Stimulated activated naive CD8-positive, alpha-beta T cell treated with anti-CD3 and anti-CD28 coated beads, Interleukin-15, Interleukin-2, amounts not matched to agents 100 ng/mL and 50 ng/mL, for 24 hours (primary cell): ENCODE results near the gene IGSF21.

Experiments used
- H3K27ac Mint-ChIP-seq: one replicate; pipeline ENCODE4 v1.8.0; 2021; ENCODE audit warnings: mild to moderate bottlenecking, mixed read lengths
- H3K27me3 Mint-ChIP-seq: one replicate; pipeline ENCODE4 v1.8.0; 2021; ENCODE audit warnings: mixed read lengths
- H3K36me3 Mint-ChIP-seq: one replicate; pipeline ENCODE4 v1.8.0; 2021; ENCODE audit warnings: low read depth, mixed read lengths
- H3K4me1 Mint-ChIP-seq: one replicate; pipeline ENCODE4 v1.8.0; 2021; ENCODE audit warnings: low read depth, mixed read lengths
- H3K4me3 Mint-ChIP-seq: one replicate; pipeline ENCODE4 v1.8.0; 2021; ENCODE audit warnings: mild to moderate bottlenecking, mixed read lengths
- H3K9me3 Mint-ChIP-seq: one replicate; pipeline ENCODE4 v1.8.0; 2021; ENCODE audit warnings: mixed read lengths

Gene IGSF21

DNA sequence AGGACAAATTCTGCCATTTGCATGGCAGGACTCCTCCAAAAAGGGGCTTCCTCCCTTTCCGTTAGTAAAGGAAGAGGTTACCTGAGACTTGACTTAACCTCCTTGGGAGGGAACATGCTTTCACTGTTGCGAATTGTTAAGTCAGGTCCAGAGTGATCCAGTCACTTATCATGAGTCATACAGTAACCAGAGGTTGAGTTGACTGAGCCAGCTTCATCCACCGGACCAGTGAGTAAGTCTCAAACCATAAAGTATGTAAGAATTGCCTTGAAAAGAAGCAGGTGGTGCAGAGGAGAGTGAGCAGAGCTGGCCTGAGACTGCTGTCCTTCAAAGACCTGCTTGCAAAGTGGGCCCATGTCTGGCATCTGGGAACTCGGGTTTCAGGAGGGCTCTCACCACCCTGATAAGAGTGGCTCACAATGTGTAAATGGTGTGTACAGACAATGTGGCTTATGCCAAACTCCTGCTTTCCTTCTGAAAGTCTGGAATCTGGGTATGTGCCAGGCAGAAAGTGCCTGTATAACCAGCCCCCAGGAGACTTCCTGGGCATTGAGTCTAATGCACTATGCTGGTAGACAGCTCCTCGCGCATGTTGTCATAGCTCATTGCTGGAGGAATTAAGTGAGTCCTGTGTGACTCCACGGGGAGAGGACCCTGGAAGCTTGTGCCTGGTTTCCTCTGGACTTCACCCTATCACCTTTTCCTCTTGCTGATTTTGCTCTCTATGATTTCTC lies 288.8 kb downstream of the IGSF21 start:
- Mint-ChIP-seq H3K4me1 (no peaks in the 10 kb centered on the region), H3K27me3 (peaks cover 9% of the 10 kb centered on the region), H3K36me3 (no peaks in the 10 kb centered on the region)

DNA sequence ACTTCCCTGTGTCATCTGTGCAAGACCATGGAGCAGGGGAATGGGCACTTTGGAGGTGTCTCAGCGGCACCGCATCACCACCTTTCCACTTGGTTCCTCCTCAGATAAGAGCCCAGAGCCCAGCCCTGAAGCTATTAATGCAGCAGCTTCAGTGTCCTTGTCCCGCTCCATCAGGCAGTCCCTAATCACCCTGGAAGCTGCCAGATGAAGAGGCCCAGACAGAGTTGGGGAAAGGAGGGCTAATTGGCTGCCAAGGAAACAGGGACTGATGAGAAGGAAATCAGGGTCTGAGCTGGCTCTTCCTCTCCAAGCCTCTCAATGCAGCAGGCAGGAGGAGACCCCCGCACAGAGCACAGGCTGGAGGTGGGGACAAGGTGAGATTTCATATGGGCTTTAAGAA lies 290.0 kb downstream of the IGSF21 start:
- no peak overlapping the region for H3K4me3 Mint-ChIP-seq
- H3K36me3 Mint-ChIP-seq, result no peaks in the 10 kb centered on the region
- no peaks in the 10 kb centered on the region for H3K4me1 Mint-ChIP-seq
- H3K27ac Mint-ChIP-seq, result no peak overlapping the region
- H3K9me3 Mint-ChIP-seq, result no peaks in the 10 kb centered on the region
- H3K27me3 Mint-ChIP-seq, result peaks cover 9% of the 10 kb centered on the region

More for the DNA sequence above, 288.8 kb downstream of the IGSF21 start:
- H3K4me3 Mint-ChIP-seq, result no peak overlapping the region
- H3K27ac Mint-ChIP-seq, result no peak overlapping the region
- H3K9me3 Mint-ChIP-seq, result no peaks in the 10 kb centered on the region

DNA sequence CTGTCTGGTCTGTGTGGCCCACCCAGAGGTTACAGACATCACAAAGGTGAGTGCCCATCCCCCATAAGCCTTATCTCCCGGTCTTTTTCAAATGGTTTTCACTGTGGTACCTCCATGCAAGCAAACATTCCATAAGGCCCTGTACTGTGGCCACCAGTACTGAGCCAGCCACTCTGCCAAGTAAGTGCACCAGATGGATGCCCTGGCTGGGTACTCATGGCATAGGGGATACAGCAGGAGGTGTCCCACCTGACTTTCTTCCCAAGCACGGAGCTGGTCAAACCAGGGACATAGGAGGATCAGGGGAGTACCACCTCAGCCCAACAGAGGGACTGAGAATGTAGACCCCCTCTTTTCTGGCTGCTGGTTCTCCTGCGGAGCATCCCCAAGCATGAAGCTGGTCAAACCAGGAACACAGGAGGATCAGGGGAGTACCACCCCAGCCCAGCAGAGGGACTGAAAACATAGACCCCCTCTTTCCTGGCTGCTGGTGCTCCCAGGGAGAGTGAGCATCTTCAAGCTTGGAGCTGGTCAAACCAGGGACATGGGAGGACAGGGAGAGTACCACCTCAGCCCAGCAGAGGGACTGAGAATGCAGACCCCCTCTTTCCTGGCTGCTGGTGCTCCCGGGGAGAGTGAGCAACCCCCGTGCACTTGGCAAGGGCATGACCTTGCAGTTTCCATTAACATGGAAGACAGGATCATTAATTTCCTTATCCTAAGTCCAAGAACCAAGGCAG lies 291.4 kb downstream of the IGSF21 start:
- peaks cover 9% of the 10 kb centered on the region for H3K27me3 Mint-ChIP-seq
- no peaks in the 10 kb centered on the region for H3K4me1 Mint-ChIP-seq
- no peak overlapping the region for H3K4me3 Mint-ChIP-seq
- no peaks in the 10 kb centered on the region for H3K36me3 Mint-ChIP-seq
- H3K9me3 Mint-ChIP-seq, result no peaks in the 10 kb centered on the region
- H3K27ac Mint-ChIP-seq, result no peak overlapping the region

DNA sequence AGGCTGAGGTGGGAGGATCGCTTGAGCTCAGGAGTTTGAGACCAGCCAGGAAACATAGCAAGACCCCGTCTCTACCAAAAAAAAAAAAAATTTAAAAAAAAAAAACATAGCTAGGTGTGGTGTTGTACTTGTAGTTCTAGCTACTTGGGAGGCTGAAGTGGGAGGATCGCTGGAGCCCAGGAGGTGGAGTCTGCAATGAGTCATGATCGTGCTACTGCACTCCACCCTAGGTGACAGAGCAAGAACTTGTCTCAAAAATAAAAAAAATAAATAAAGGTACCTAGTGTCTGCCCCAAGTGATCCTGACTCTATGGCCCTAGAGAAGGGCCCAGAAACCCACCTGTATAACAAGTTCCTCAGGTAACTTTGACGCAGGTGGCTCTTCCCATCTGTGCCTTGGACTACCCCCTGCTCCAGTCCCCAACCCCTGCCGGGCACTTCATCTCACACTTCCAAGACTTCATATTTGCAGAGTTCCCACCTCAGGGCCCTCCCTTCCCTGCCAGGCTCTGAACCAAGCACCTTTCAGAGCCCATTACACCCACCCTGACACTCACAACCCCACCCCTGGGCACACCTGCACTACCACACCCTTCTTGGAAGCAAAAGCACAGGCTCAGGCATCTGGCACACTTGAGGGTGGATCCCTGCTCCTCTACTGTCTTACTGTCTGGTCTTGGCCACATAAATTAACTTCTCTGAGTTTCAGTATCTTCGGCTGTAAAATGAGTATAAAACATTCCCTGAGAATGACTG lies 292.9 kb downstream of the IGSF21 start:
- Mint-ChIP-seq H3K4me3 (no peak overlapping the region), H3K27ac (no peak overlapping the region), H3K4me1 (no peaks in the 10 kb centered on the region), H3K9me3 (no peaks in the 10 kb centered on the region), H3K36me3 (no peaks in the 10 kb centered on the region), H3K27me3 (peaks cover 12% of the 10 kb centered on the region)

DNA sequence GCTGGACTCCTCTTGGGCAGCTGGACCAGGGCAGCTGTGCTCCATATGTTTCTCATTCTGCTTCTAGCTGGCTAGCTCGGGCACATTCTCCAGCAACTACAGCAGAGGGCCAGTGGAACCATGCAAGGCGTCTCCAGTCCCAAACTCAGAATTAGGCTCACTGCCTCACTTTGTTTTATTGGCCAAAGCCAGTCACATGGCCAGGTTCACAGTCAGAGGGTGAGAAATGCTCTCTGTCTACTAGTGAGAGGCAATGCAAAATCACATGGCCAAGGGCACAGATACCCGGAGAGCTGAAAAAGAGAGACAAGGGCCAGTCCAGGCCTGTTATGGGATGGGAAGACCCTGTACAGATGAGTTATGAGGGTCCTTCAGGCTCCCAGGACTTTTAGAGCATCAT lies 294.3 kb downstream of the IGSF21 start:
- no peaks in the 10 kb centered on the region for H3K4me1 Mint-ChIP-seq
- peaks cover 16% of the 10 kb centered on the region for H3K27me3 Mint-ChIP-seq
- no peaks in the 10 kb centered on the region for H3K36me3 Mint-ChIP-seq
- no peak overlapping the region for H3K4me3 Mint-ChIP-seq
- H3K9me3 Mint-ChIP-seq, result no peaks in the 10 kb centered on the region
- H3K27ac Mint-ChIP-seq, result no peak overlapping the region

DNA sequence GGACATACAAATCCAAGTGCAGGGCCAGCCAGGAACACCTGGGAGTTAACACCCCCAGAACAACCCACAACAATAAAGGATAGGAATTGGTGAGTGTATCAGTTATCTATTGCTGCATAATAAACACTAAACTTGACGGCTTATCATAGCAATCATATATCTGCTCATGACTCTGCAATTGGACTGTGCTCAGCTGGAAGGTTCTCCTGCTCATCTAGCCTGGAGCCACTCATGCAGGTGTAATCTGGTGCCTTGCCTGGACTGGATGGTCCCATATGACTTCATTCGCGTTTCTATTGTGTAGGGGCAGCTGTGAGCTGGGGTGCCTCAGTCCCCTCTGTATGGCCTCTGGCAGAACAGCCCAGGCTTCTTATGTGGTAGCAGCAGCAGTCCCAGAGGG lies 296.9 kb downstream of the IGSF21 start:
- no peak overlapping the region for H3K27ac Mint-ChIP-seq
- H3K4me3 Mint-ChIP-seq, result no peak overlapping the region
- H3K4me1 Mint-ChIP-seq, result no peaks in the 10 kb centered on the region
- H3K9me3 Mint-ChIP-seq, result no peaks in the 10 kb centered on the region
- no peaks in the 10 kb centered on the region for H3K36me3 Mint-ChIP-seq
- H3K27me3 Mint-ChIP-seq, result peaks cover 10% of the 10 kb centered on the region

DNA sequence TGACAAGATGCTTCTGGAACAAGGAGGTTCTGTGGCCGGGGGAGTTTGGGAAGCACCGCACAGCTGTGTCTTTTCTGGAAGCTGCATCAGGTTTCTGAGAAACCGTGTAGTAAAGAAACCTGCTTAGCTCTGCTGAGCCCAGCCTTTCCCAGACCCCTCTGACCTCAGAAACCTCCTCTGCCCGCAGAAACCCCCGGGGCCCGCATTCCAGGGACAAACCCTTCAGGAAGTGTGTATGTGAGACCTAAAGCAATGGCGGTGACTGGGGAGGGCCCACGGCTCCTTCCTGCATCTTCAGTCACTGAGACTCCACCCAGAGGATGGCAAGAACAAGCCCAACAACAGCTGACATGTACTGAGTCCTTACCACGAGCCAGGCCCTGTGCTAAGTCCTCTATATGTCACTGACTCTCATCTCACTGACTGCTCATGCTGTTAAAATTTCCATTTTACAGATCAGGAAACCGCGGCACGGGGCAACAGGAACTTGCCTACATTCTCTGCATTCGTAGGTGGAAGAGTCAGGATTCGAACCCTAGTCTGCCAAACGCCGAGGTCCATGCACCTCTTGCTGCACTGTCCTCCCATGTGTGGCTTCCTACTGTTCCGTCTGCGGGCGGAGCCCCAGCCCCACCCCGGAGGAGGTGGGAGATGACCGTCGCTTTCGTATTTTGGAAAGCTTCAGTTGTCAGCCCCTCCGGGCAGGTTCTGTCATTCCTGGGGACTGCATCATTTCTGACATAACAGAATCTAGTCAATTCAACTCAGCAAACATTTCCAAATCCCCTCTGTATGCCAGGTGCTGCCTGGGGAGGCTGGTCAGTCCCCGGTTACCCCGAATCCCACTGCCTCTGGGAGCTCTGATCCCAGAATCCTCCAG lies 299.8 kb downstream of the IGSF21 start:
- Mint-ChIP-seq H3K27ac (no peak overlapping the region), H3K4me3 (no peak overlapping the region), H3K4me1 (no peaks in the 10 kb centered on the region), H3K9me3 (peaks cover 10% of the 10 kb centered on the region), H3K36me3 (no peaks in the 10 kb centered on the region), H3K27me3 (peaks cover 8% of the 10 kb centered on the region)

DNA sequence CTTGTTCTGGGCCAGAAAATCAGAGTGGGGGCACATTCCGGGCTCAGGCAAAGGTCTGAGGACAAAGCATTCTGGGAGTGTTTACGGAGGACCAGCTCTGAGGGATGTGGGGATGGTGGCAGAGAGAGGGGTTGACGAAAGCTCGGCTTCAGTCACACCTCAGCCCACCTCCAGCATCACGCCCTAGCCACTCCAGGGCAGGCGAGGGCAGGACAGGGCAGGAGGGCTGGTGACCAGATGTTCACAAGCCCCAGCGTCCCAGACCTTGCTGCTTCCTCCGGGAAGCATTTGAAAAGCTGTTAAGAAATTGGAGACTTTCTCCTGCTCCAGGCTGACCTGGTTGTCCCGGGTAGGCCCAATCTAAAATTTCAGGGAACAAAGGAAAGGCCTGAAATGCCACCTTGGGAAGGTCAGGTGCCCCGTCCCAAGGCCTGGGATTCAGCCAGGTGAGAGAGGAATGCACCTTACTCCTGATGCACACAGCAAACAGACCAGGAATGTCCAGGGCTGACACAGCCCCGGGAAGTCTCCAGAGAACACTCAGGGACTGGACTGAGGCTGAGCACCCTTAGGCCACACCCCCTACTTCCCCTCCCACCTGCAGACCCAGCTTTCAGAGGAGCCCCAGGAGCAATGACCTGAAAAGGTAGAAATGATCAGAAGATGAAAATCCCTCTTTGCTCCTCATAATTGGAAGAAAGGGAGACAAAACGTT lies 301.2 kb downstream of the IGSF21 start:
- Mint-ChIP-seq H3K4me1 (no peaks in the 10 kb centered on the region), H3K9me3 (peaks cover 10% of the 10 kb centered on the region), H3K36me3 (no peaks in the 10 kb centered on the region), H3K27me3 (peaks cover 8% of the 10 kb centered on the region), H3K4me3 (no peak overlapping the region), H3K27ac (no peak overlapping the region)

DNA sequence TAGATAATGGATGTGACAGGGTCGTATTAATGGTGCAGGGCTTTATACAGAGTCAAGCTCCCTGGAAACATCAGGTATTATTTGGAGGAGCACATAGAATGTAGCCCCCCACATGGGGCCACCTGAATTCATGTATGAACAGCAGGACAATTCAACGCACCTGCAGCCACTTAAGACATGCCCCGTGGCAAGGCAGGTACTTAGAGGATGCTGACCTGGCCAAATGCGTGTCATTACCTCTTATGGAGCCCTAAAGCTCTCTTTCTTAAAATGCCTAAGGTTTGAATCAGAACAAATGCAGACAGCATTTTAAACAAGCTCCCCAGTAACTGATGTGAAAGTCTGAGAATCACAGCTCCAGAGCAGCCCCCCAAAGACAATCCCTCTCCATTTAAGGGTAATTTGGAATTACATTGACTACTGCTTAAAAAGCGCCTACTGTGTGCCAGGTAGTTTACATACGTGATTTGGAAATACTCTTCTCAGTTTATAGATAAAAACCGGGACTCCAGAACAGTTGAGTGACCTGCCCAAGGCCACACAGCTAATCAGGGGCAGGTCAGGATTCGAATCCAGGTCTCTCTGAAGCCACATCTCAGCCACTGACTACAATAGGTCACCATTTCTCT lies 302.1 kb downstream of the IGSF21 start:
- peaks cover 10% of the 10 kb centered on the region for H3K27me3 Mint-ChIP-seq
- no peak overlapping the region for H3K4me3 Mint-ChIP-seq
- H3K4me1 Mint-ChIP-seq, result no peaks in the 10 kb centered on the region
- no peak overlapping the region for H3K27ac Mint-ChIP-seq
- H3K9me3 Mint-ChIP-seq, result peaks cover 10% of the 10 kb centered on the region
- H3K36me3 Mint-ChIP-seq, result no peaks in the 10 kb centered on the region

DNA sequence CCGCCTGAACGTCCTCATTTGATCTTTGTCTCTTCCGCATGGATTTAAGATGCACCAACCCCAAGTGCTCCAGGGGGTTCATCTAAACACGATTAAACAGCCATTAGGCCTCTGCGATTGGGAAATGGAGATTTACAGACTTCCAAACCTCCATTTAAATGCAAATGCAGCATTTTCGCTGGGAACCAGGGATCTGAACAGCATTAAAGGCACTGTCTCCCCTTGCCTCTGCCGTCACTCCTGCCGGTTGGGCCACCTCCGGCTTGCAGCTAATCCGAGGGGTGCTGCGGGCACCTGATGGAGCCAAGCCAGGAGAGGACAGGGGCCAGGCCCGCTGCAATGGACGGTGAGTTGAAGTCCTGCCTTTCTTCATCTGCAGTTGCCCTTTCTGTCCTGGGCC lies 302.8 kb downstream of the IGSF21 start:
- no peaks in the 10 kb centered on the region for H3K36me3 Mint-ChIP-seq
- H3K27ac Mint-ChIP-seq, result no peak overlapping the region
- H3K4me1 Mint-ChIP-seq, result no peaks in the 10 kb centered on the region
- no peak overlapping the region for H3K4me3 Mint-ChIP-seq
- H3K9me3 Mint-ChIP-seq, result peaks cover 10% of the 10 kb centered on the region
- peaks cover 11% of the 10 kb centered on the region for H3K27me3 Mint-ChIP-seq

DNA sequence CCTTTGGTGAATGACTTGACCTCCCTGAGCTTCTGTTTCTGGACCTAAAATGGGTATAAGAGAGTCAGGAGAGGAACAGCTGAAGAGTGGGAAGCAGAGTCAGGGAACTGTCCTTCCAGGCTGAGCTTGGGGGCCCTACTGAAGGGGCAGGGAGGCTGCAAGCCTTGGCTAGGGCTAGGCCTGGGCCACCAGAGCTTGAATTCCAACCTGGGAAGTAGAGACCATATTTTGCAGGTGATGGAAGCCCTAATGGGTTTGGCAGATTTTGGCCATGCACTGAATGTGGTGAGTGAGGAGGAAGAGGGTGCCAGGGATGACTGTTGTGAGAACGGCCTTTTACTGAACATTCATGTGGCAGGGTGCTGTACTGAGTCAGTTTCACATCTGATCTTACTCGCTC lies 303.7 kb downstream of the IGSF21 start:
- no peaks in the 10 kb centered on the region for H3K36me3 Mint-ChIP-seq
- H3K9me3 Mint-ChIP-seq, result peaks cover 10% of the 10 kb centered on the region
- H3K27me3 Mint-ChIP-seq, result peaks cover 14% of the 10 kb centered on the region
- no peak overlapping the region for H3K27ac Mint-ChIP-seq
- no peak overlapping the region for H3K4me3 Mint-ChIP-seq
- no peaks in the 10 kb centered on the region for H3K4me1 Mint-ChIP-seq

DNA sequence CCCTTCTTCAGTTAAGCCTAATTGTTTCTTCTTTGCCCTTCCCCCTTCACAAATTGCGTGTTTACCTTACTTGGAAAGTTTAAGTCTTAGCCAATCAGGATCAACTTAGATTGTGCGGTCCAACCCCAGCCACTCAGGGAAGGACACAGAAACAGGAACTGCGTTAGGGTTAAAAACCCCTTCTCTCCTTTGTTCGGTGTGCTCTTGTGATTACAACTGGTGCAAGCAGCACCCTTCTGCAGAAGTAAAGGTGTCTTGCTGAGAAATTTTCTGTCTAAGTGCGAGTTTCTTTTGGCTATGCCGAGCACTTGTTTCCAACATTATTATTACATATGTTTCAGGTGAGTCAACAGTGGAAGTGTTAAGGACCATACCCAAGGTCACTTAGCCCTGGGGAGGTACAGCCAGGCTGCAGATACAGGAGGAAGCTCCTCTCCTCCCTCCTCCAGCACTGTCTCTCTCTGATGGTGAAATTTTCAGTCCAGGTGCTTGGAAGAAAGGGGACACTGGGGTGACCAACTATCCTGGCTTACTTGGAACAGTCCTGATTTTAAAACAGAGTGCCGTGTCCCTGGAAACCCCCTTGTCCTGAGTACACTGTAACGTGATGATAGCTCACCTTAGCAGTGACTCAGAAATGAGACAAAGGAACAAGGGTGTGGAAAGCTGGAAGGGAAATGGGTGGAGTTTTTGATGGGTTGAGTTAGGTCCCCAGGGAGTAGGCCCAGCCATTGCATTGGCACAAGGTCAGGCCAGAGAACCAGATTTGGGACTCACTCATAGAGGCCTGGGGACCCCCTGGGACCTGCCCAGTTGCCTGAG lies 304.4 kb downstream of the IGSF21 start:
- Mint-ChIP-seq H3K27me3 (peaks cover 9% of the 10 kb centered on the region), H3K9me3 (peaks cover 10% of the 10 kb centered on the region), H3K4me3 (no peak overlapping the region), H3K36me3 (no peaks in the 10 kb centered on the region), H3K27ac (no peak overlapping the region), H3K4me1 (no peaks in the 10 kb centered on the region)

DNA sequence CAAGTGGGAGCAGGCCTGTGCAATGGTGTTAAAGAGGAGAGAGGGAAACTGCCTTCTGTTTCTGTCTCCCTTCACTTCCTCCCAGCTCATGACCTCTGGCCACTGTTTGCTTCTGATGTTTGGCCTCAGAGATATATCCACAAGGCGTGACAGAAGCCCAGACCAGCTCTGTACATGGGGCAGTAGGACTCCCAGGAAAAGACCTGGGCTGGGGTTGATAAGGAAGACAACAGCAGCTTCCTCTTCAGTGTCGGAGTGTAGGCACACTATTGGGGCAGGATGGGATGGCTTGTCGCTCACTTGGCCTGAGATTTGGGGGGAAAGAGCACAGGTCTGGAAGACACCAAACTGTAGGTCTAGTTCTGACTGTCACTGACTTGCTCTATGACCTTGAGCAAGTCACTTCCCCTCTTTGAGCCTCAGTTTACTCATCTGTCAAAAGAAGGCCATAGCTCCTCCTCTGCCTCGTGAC lies 305.3 kb downstream of the IGSF21 start:
- H3K9me3 Mint-ChIP-seq, result peaks cover 10% of the 10 kb centered on the region
- H3K27me3 Mint-ChIP-seq, result peaks cover 14% of the 10 kb centered on the region
- no peak overlapping the region for H3K27ac Mint-ChIP-seq
- no peaks in the 10 kb centered on the region for H3K4me1 Mint-ChIP-seq
- no peak overlapping the region for H3K4me3 Mint-ChIP-seq
- H3K36me3 Mint-ChIP-seq, result no peaks in the 10 kb centered on the region
